Liver (tissue), 9 donors: Measurements from ENCODE around the gene CCDC136. TPM values are rescaled to one million over a fixed set of nuclear protein-coding genes. Genes with fewer than 3 reads are reported as not detected.

Source experiments
- DNase-seq: peaks from one replicate; pipeline ENCODE4 v3.0.0-alpha.2; 2017; ENCODE audit warnings: low spot score
- H3K27ac ChIP-seq, 2 donors: one replicate each; pipeline ENCODE4 v1.7.0; 2013; ENCODE audit warnings: inconsistent platforms in 2 of 2, low read length in 2 of 2, control low read depth in 1 of 2, low read depth in 1 of 2, mild to moderate bottlenecking in 1 of 2
- H3K27me3 ChIP-seq, 4 donors: one replicate each; pipeline versions ENCODE4 v1.6.1 to v1.7.0; 2013; ENCODE audit warnings: low read length in 3 of 4, inconsistent platforms in 1 of 4, mild to moderate bottlenecking in 1 of 4, moderate library complexity in 1 of 4; ENCODE audit not compliant: control insufficient read depth in 4 of 4, insufficient read depth in 4 of 4
- H3K36me3 ChIP-seq, 4 donors: one replicate each; pipeline versions ENCODE4 v1.6.1 to v1.7.0; 2013; ENCODE audit warnings: low read length in 3 of 4, mild to moderate bottlenecking in 3 of 4, low read depth in 1 of 4, moderate library complexity in 1 of 4; ENCODE audit not compliant: control insufficient read depth in 4 of 4, insufficient read depth in 3 of 4
- H3K4me1 ChIP-seq, 4 donors: one replicate each; pipeline versions ENCODE4 v1.6.1 to v1.7.0; 2013; ENCODE audit warnings: low read length in 3 of 4, mild to moderate bottlenecking in 3 of 4, moderate library complexity in 1 of 4; ENCODE audit not compliant: control insufficient read depth in 4 of 4, insufficient read depth in 4 of 4
- H3K4me3 ChIP-seq, 3 donors: one replicate each; pipeline versions ENCODE4 v1.6.1 to v1.7.0; 2013; ENCODE audit warnings: low read length in 3 of 3, control low read depth in 1 of 3, low read depth in 1 of 3, mild to moderate bottlenecking in 1 of 3
- H3K9ac ChIP-seq, 2 donors: one replicate each; pipeline ENCODE4 v1.7.0; 2013; ENCODE audit warnings: low read length in 2 of 2, mild to moderate bottlenecking in 2 of 2, moderate library complexity in 2 of 2, control low read depth in 1 of 2, low read depth in 1 of 2
- H3K9me3 ChIP-seq, 4 donors: one replicate each; pipeline versions ENCODE4 v1.6.1 to v1.7.0; 2013; ENCODE audit warnings: low read length in 3 of 4; ENCODE audit not compliant: control insufficient read depth in 4 of 4
- FOXA1 ChIP-seq: IDR thresholded peaks from 2 replicates; pipeline ENCODE4 v1.6.1; 2016; ENCODE audit warnings: antibody characterized with exemption
- JUND ChIP-seq, 2 donors: IDR thresholded peaks; 2 replicates each; pipeline ENCODE4 v1.6.1; 2016; ENCODE audit warnings: antibody characterized with exemption in 2 of 2
- NR2F2 ChIP-seq: IDR thresholded peaks from 2 replicates; pipeline ENCODE4 v1.6.1; 2016; ENCODE audit warnings: antibody characterized with exemption
- REST ChIP-seq: IDR thresholded peaks from 2 replicates; pipeline ENCODE4 v1.6.1; 2016; ENCODE audit warnings: antibody characterized with exemption, mild to moderate bottlenecking
- RXRA ChIP-seq, 2 donors: IDR thresholded peaks; 2 replicates each; pipeline ENCODE4 v1.6.1; 2017 to 2018; ENCODE audit warnings: antibody characterized with exemption in 2 of 2, mild to moderate bottlenecking in 1 of 2
- SP1 ChIP-seq: IDR thresholded peaks from 2 replicates; pipeline ENCODE4 v1.6.1; 2018; ENCODE audit warnings: antibody characterized with exemption, mild to moderate bottlenecking
- TAF1 ChIP-seq: conservative IDR thresholded peaks from 2 replicates; pipeline ENCODE4 v1.6.1; 2016; ENCODE audit warnings: antibody characterized with exemption, mild to moderate bottlenecking
- YY1 ChIP-seq: IDR thresholded peaks from 2 replicates; pipeline ENCODE4 v1.6.1; 2016; ENCODE audit warnings: antibody characterized with exemption, mild to moderate bottlenecking
- ZBTB33 ChIP-seq: IDR thresholded peaks from 2 replicates; pipeline ENCODE4 v1.6.1; 2016; ENCODE audit warnings: antibody characterized with exemption
- WGBS: extraction: QIAGEN DNeasy Blood & Tissue Kit; methylation state at CpG from one replicate; pipeline ENCODE4 v1.1.7; 2013; 5-methylcytosine and 5-hydroxymethylcytosine counted together
- polyA plus RNA-seq, 2 donors: library from polyadenylated mRNA; stranded (reverse) in 1 of 2; unstranded in 1 of 2; fragments of 200-250 nt in 1 of 2; fragments of >200 nt in 1 of 2; fragmentation: Nextera tagmentation in 1 of 2; extraction: Ambion mirVana in 1 of 2; gene quantifications; one replicate each; pipeline versions ENCODE4 v1.2.1 to v1.2.3, GENCODE V29; 2013 to 2015
- total RNA-seq, 2 donors: library from RNA; depleted of rRNA; stranded (reverse); fragments of >200 nt; gene quantifications; one replicate each; pipeline ENCODE4 v1.2.3, GENCODE V29; 2014
- TF ChIP-seq, protein P1 (sequence below): IDR thresholded peaks from 2 replicates; pipeline ENCODE4 v1.6.1; 2016; ENCODE audit warnings: antibody characterized with exemption
- TF ChIP-seq, protein P2 (sequence below): IDR thresholded peaks from 2 replicates; pipeline ENCODE4 v1.6.1; 2016; ENCODE audit warnings: antibody characterized with exemption
- TF ChIP-seq, protein P3 (sequence below): fragments of 150-350 bp; IDR thresholded peaks from 2 replicates; pipeline ENCODE4 v1.5.1; 2017; ENCODE audit warnings: improper control_type of control experiment, low read depth, low read length; ENCODE audit not compliant: missing input control
- donor health status: healthy.
- donor health status: healthy.
- donor health status: healthy.
- donor health status: healthy.
- donor health status: healthy.

CCDC136 gene
- total and polyA plus RNA-seq, 4 donors: 0.09 to 0.59 (median 0.22) TPM

- H3K4me3 ChIP-seq: no peak overlapping the region
- no peaks in the 10 kb centered on the region for H3K36me3 ChIP-seq
- DNase-seq: no peak
- H3K27ac ChIP-seq: no peak overlapping the region
- 90% methylated on average over 13 of the region's 13 CpGs for WGBS
- no peaks in the 10 kb centered on the region for H3K9me3 ChIP-seq
- no peak overlapping the region for H3K9ac ChIP-seq
- no peaks in the 10 kb centered on the region for H3K4me1 ChIP-seq
- H3K27me3 ChIP-seq: no peaks in the 10 kb centered on the region
- TF ChIP-seq REST (no peak), NR2F2 (no peak), ZBTB33 (no peak), SP1 (no peak), FOXA1 (no peak), RXRA (IDR thresholded peaks at IDR 0.05) (no peak), JUND (IDR thresholded peaks at IDR 0.05) (no peak)
- TF ChIP-seq, protein P1, sequence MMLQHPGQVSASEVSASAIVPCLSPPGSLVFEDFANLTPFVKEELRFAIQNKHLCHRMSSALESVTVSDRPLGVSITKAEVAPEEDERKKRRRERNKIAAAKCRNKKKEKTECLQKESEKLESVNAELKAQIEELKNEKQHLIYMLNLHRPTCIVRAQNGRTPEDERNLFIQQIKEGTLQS: no peak
- TF ChIP-seq, protein P2, sequence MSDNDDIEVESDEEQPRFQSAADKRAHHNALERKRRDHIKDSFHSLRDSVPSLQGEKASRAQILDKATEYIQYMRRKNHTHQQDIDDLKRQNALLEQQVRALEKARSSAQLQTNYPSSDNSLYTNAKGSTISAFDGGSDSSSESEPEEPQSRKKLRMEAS: no peak
These were observed 48.0 kb downstream of the CCDC136 start for GRCh38 chr7:128839751-128840177.

- Histone ChIP-seq H3K4me1 (no peaks in the 10 kb centered on the region), H3K9me3 (no peaks in the 10 kb centered on the region), H3K9ac (no peak overlapping the region), H3K27me3 (no peaks in the 10 kb centered on the region), H3K36me3 (no peaks in the 10 kb centered on the region), H3K27ac (no peak overlapping the region), H3K4me3 (no peak overlapping the region)
- DNase-seq: no peak
- WGBS: 89% methylated on average over 23 of the region's 23 CpGs
- TF ChIP-seq, protein P3, sequence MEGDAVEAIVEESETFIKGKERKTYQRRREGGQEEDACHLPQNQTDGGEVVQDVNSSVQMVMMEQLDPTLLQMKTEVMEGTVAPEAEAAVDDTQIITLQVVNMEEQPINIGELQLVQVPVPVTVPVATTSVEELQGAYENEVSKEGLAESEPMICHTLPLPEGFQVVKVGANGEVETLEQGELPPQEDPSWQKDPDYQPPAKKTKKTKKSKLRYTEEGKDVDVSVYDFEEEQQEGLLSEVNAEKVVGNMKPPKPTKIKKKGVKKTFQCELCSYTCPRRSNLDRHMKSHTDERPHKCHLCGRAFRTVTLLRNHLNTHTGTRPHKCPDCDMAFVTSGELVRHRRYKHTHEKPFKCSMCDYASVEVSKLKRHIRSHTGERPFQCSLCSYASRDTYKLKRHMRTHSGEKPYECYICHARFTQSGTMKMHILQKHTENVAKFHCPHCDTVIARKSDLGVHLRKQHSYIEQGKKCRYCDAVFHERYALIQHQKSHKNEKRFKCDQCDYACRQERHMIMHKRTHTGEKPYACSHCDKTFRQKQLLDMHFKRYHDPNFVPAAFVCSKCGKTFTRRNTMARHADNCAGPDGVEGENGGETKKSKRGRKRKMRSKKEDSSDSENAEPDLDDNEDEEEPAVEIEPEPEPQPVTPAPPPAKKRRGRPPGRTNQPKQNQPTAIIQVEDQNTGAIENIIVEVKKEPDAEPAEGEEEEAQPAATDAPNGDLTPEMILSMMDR: no peak
- TF ChIP-seq JUND (IDR thresholded peaks at IDR 0.05) (no peak), YY1 (no peak), TAF1 (no peak), RXRA (IDR thresholded peaks at IDR 0.05) (no peak)
These were observed 48.8 kb downstream of the CCDC136 start for GRCh38 chr7:128840326-128841170.
